Lower leg skin (tissue), 4 donors: ENCODE results near the gene TAOK2. TPM values are rescaled to one million over a fixed set of nuclear protein-coding genes. Genes with fewer than 3 reads are reported as not detected.

ENCODE experiments used
- DNase-seq, 2 donors: peaks; one replicate each; pipeline ENCODE4 v3.0.0-alpha.2; 2019; ENCODE audit warnings: low spot score in 2 of 2
- H3K4me3 ChIP-seq: fragments of 200-600 bp; sonication (generic); 2 replicates; pipeline ENCODE4 v1.5.1; 2017; ENCODE audit warnings: mild to moderate bottlenecking, low read depth; ENCODE audit not compliant: poor library complexity, severe bottlenecking
- POLR2A ChIP-seq, 2 donors: fragments of 450-650 bp; IDR thresholded peaks; one replicate each; pipeline ENCODE4 v1.6.1; 2016 to 2017; ENCODE audit warnings: antibody characterized with exemption in 2 of 2, mild to moderate bottlenecking in 1 of 2, moderate library complexity in 1 of 2
- WGBS, 2 donors: methylation state at CpG; one replicate each; pipeline ENCODE4 v1.1.5; 2018; 5-methylcytosine and 5-hydroxymethylcytosine counted together
- intact Hi-C: fragments of 100-400 bp; cut with DNase I; formaldehyde crosslinking; loops from one replicate; pipeline ENCODE4 v1.15.0; 2023; ENCODE audit warnings: low total_unique reads
- total RNA-seq, 4 donors: library from RNA; depleted of rRNA; stranded (reverse); fragments of >200 nt; gene quantifications; one replicate each; pipeline ENCODE4 v1.1.0, GENCODE V29; 2016
- TF ChIP-seq, protein P1 (sequence below), 3 donors: fragments of 450-650 bp; IDR thresholded peaks; one replicate each; pipeline ENCODE4 v1.5.1; 2016; ENCODE audit warnings: antibody characterized with exemption in 3 of 3, mild to moderate bottlenecking in 3 of 3, moderate library complexity in 2 of 3

TAOK2 gene
- total RNA-seq, 4 donors from 2014 or later: 35.5 to 47.9 (median 38.1) TPM

DNA sequence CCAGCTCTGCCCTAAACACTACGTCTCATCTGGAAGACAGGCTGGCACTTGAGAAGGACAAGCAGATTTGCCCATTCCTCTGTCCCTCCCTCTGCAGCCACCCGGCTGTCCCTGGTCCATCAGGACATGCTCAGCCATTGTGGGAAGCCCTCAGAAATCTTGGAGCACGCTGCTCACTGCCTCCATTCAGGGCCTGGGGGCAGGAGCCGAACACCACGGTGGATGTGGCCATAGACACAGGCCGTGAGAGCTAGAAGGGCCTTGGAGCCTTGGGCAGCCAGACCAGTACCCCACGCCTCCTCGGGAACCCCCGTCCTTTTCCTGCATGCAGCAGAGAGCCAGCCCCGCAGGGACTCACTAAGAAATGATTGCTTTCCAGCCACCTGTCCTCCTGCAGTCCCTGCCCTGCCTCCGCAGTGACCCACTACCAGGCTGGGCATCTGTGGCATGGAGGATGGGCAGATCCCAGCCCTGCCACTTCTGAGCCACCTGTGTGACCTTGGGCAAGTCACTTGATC lies 33.8 kb downstream of the TAOK2 start:
- intact Hi-C loops: no loop called here

DNA sequence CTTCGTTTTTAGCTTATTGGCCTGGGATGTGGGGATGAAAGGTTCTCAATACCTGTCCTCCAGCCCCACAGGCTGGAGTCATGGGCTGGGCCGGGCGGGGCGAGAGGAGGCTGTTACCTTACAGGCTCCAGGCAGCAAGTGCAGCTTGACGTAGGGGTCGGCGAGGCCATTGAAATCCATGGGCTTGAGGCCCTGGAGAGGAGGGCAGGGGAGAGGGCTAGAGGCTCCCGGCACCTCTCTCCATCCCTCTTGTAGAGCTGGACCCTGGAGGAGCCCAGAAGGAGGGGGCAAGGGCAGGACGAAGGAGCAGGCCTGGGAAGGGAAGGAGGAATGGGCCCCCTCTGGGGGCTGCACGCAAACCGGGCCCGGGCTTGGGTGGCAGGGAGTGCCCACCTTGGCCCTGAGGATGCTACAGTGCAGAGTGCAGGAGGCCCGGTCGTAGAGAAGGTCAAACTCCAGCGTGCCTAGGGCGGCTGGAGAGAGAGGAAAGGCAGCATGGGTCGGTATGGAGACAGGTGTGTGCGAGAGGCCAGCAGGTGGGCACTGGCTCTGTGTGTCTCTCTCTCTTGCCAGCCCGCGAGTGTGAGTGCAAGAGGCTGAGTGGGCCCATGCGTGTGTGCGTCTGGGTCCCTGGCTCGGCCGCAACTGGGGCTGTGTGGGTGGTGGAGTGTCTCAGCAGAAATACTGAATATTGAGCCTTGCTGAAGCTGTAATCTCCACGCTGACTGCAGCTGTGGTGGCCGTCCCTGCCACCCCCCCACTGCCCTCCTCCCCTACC lies 35.6 kb downstream of the TAOK2 start:
- 42 to 44% methylated on average over 24 of the region's 26 CpGs for WGBS, 2 donors
- TF ChIP-seq, protein P1, sequence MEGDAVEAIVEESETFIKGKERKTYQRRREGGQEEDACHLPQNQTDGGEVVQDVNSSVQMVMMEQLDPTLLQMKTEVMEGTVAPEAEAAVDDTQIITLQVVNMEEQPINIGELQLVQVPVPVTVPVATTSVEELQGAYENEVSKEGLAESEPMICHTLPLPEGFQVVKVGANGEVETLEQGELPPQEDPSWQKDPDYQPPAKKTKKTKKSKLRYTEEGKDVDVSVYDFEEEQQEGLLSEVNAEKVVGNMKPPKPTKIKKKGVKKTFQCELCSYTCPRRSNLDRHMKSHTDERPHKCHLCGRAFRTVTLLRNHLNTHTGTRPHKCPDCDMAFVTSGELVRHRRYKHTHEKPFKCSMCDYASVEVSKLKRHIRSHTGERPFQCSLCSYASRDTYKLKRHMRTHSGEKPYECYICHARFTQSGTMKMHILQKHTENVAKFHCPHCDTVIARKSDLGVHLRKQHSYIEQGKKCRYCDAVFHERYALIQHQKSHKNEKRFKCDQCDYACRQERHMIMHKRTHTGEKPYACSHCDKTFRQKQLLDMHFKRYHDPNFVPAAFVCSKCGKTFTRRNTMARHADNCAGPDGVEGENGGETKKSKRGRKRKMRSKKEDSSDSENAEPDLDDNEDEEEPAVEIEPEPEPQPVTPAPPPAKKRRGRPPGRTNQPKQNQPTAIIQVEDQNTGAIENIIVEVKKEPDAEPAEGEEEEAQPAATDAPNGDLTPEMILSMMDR (IDR thresholded peaks at IDR 0.05): no peak
- TF ChIP-seq POLR2A (IDR thresholded peaks at IDR 0.05): no peak
- H3K4me3 ChIP-seq: no peak overlapping the region
- intact Hi-C loops: no loop called here
- no peak for DNase-seq

More for the DNA sequence above, 33.8 kb downstream of the TAOK2 start:
- no peak overlapping the region for H3K4me3 ChIP-seq
- no peak for DNase-seq
- 62 to 66% methylated on average over 11 of the region's 11 CpGs for WGBS, 2 donors
- TF ChIP-seq, protein P1 (IDR thresholded peaks at IDR 0.05): no peak
- TF ChIP-seq POLR2A (IDR thresholded peaks at IDR 0.05): no peak

DNA sequence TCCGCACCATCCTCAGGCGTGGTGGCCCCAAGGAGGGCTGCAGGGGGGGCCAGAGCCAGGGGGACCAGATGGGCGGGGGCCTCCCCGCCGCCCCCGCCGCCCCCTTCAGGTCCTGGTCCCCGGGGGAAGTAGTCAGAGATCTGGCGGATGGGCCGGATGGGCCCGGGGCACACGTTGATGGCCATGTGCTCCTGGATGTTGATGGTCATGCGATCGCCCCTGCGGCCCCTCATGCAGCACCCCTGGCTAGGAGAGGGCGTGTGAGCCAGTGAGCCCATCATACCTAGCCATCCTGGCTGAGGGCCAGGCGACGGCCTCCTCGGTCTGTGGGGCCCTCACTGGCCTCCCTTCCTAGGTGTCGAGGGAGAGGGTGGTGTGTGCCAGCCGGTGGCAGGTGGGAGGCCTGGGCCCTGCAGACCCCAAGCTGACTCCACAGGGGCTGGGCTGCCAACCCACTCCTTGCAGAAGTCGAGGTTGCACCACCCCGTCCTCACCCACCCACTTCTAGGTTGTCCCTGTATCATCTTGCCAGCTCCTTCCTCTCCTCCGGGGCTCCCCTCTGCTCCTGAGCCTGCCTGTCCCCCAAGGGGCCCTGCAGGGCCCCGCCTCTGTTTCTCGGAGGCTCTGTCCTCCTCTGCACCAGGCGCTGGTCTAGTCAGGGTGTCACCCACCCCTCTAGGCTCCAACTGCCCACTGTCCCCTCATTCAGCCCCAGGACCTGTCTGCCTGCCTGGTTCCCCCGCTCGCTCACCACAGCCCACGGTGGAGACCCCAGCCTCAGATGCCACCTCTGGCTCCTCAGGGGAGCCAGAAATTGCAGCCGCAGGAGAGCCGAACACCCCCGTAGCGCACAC lies 36.5 kb downstream of the TAOK2 start:
- TF ChIP-seq, protein P1 (IDR thresholded peaks at IDR 0.05): no peak
- TF ChIP-seq POLR2A (IDR thresholded peaks at IDR 0.05): no peak
- 4 to 11% methylated on average over 18 to 33 of the region's 34 CpGs for WGBS, 2 donors

DNA sequence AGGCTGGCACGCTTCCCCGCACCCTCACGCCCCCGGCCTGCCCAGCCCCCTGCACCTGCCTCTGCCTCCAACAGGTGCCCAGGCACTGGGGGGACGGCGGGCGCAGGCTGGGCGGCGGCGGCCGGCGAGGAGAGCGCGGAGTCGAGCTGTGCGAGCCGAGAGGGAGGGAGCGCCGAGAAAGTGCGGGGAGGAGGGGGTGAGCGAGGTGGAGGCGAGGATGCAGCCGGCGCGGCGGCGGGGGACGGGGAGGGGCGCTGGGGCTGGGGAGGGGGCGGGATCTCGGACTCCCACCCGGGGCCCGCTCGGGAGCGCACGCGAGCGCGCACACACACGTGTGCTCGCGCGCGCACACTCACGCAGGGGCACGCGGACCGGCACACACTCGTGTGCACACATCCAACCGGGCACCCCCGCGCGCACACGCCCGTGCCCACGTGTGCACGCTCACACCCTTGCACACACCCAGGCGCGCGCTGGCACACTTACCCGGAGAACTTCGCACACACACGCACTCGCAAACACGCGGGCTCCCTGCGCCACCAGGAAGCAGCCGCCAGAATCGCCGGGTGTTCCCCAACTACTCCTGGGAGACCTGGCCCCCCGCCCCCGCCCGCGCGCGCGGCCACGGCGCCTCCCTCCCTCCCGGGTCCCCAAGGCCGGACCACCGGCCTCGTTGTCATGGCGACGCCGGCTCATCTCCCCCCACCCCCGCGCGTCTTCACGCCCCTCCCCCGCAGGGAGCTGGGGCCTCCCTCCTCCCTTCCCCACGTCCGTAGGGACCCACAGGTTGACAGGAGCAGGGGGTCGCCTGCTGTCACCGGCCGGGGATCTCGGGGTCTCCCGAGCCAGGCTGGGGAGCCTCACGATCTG lies 37.4 kb downstream of the TAOK2 start, which contains the start of gene DOC2A:
Gene DOC2A (minus strand): TSS at position 184 of the 870 bp plus-strand sequence. CDS start 805 bp downstream, outside the sequence.
- intact Hi-C loops: no loop called here
- DNase-seq: no peak

More for the DNA sequence above, 36.5 kb downstream of the TAOK2 start:
- H3K4me3 ChIP-seq: no peak overlapping the region
- intact Hi-C loops: no loop called here
- no peak for DNase-seq

More for the DNA sequence above, 37.4 kb downstream of the TAOK2 start, which contains the start of gene DOC2A:
- H3K4me3 ChIP-seq: no peak within 1 kb of the TSS
- TF ChIP-seq, protein P1 (IDR thresholded peaks at IDR 0.05): no peak
- no peak for TF ChIP-seq POLR2A (IDR thresholded peaks at IDR 0.05)
- WGBS, 2 donors: 0 to 1% methylated on average over 6 to 54 of the region's 99 CpGs
